K562 (cell line): ENCODE data around the gene ADK. TPM values are rescaled to one million over a fixed set of nuclear protein-coding genes. Genes with fewer than 3 reads are reported as not detected.
"Not testable (repeated sequence)": the region's sequence is repeated elsewhere in the genome, so short reads cannot be mapped to it uniquely, and the experiment has no call there.

ENCODE experiments used
- ATAC-seq: fragments of 200-7000 bp; cut with Tn5 transposase; 3 replicates; pipeline ENCODE4 v1.9.1; 2020; ENCODE audit warnings: moderate library complexity
- BruUV-seq: library from RNA; stranded (reverse); fragments of 400-500 nt; replicated peaks from 2 replicates; lab custom pipeline; 2021; lab: Mats Ljungman, UMichigan
- CTCF ChIA-PET: fragments of 300-600 bp; formaldehyde crosslinking; extraction: SDS; loops from one replicate; lab custom pipeline; 2021; ENCODE audit warnings: low intra/inter-chr PET ratio; lab: Yijun Ruan, JAX
- POLR2A ChIA-PET: fragments of 300-600, 350-650 bp; sonication (Branson Sonifier 250); formaldehyde crosslinking; extraction: SDS; loops from one replicate; lab custom pipeline; 2021; ENCODE audit warnings: antibody characterized with exemption, inconsistent platforms; lab: Yijun Ruan, JAX
- DNase-seq, 4 experiments: peaks; one replicate each; pipeline versions ENCODE4 v3.0.0 to v3.0.0-alpha.2; 2011 to 2018; ENCODE audit warnings: low spot score in 3 of 4, mixed read lengths in 3 of 4; ENCODE audit errors: extremely low read depth in 1 of 4
- FAIRE-seq: peaks from 2 replicates; lab custom pipeline; 2011; peaks lifted over from hg19 to GRCh38; lab: Jason Lieb, UNC
- H2AFZ ChIP-seq: 2 replicates; pipeline ENCODE4 v1.6.0; 2011; ENCODE audit warnings: low read depth, low read length, control low read depth, inconsistent platforms
- H3K27ac ChIP-seq: fragments of 200-600 bp; 3 replicates; pipeline ENCODE4 v1.8.0; 2011; ENCODE audit warnings: low read depth, mild to moderate bottlenecking, control low read depth, inconsistent platforms, low read length, moderate library complexity, mixed read lengths; ENCODE audit errors: extremely low read depth
- H3K27me3 ChIP-seq, 2 experiments: fragments of 300-600 bp in 1 of 2; 2 replicates in 1 of 2; 3 replicates in 1 of 2; pipeline versions ENCODE4 v1.6.0 to v1.8.0; 2011; ENCODE audit warnings: inconsistent platforms in 2 of 2, low read length in 2 of 2, mild to moderate bottlenecking in 1 of 2, mixed read lengths in 1 of 2, moderate library complexity in 1 of 2; ENCODE audit not compliant: control insufficient read depth in 2 of 2, insufficient read depth in 2 of 2
- H3K36me3 ChIP-seq: fragments of 300-600 bp; 3 replicates; pipeline ENCODE4 v1.8.0; 2011; ENCODE audit warnings: mild to moderate bottlenecking, low read length, inconsistent platforms; ENCODE audit not compliant: control insufficient read depth, insufficient read depth
- H3K4me1 ChIP-seq, 2 experiments: fragments of 200-600 bp in 1 of 2; replicated peaks in 1 of 2; 2 replicates in 1 of 2; 3 replicates in 1 of 2; pipeline versions ENCODE4 v1.5.1 to v1.8.0; 2011; ENCODE audit warnings: inconsistent platforms in 2 of 2, low read length in 2 of 2, mild to moderate bottlenecking in 1 of 2, mixed read lengths in 1 of 2, moderate library complexity in 1 of 2; ENCODE audit not compliant: control insufficient read depth in 2 of 2, insufficient read depth in 2 of 2
- H3K4me2 ChIP-seq: 2 replicates; pipeline ENCODE4 v1.6.1; 2011; ENCODE audit warnings: low read length, control low read depth, inconsistent platforms, mixed read lengths; ENCODE audit not compliant: insufficient read depth
- H3K4me3 ChIP-seq: fragments of 200-600 bp; sonication (generic), shearing (Covaris generic); 2 replicates; pipeline ENCODE4 v1.5.1; 2016; ENCODE audit warnings: control low read depth, inconsistent platforms
- H3K79me2 ChIP-seq: fragments of 200-600 bp; 3 replicates; pipeline ENCODE4 v1.8.0; 2011; ENCODE audit warnings: low read length, inconsistent platforms; ENCODE audit not compliant: control insufficient read depth, insufficient read depth
- H3K9ac ChIP-seq, 2 experiments: 2 replicates each; pipeline versions ENCODE4 v1.6.0 to v1.6.1; 2011; ENCODE audit warnings: low read depth in 2 of 2, low read length in 2 of 2, control low read depth in 1 of 2, inconsistent platforms in 1 of 2, mild to moderate bottlenecking in 1 of 2, mixed read lengths in 1 of 2; ENCODE audit not compliant: insufficient read depth in 1 of 2
- H3K9me1 ChIP-seq: one replicate; pipeline ENCODE4 v1.6.0; 2011; ENCODE audit warnings: inconsistent platforms, mild to moderate bottlenecking, low read length, moderate library complexity; ENCODE audit not compliant: control insufficient read depth, insufficient read depth
- H3K9me3 ChIP-seq: replicated peaks from 2 replicates; pipeline ENCODE4 v1.5.1; 2011; ENCODE audit warnings: low read depth, low read length, inconsistent platforms; ENCODE audit not compliant: control insufficient read depth, insufficient read depth
- H4K20me1 ChIP-seq: replicated peaks from 2 replicates; pipeline ENCODE4 v1.6.1; 2011; ENCODE audit warnings: low read length, inconsistent platforms, mixed read lengths; ENCODE audit not compliant: control insufficient read depth, insufficient read depth
- ARID1B ChIP-seq: fragments of 450-650 bp; IDR thresholded peaks from 2 replicates; pipeline ENCODE4 v1.6.1; 2016; ENCODE audit warnings: antibody characterized with exemption, mild to moderate bottlenecking, inconsistent platforms
- C11orf30 ChIP-seq: fragments of 450-650 bp; IDR thresholded peaks from 2 replicates; pipeline ENCODE4 v1.6.1; 2016; ENCODE audit warnings: low read depth, mild to moderate bottlenecking
- CC2D1A ChIP-seq: fragments of 450-650 bp; IDR thresholded peaks from 2 replicates; pipeline ENCODE4 v1.6.1; 2017; ENCODE audit warnings: mild to moderate bottlenecking
- DPF2 ChIP-seq: fragments of 450-650 bp; IDR thresholded peaks from 2 replicates; pipeline ENCODE4 v1.6.1; 2016
- GATAD2A ChIP-seq: fragments of 450-650 bp; IDR thresholded peaks from 2 replicates; pipeline ENCODE4 v1.6.1; 2017
- HDAC1 ChIP-seq, 2 experiments: fragments of 450-650 bp; IDR thresholded peaks; 2 replicates each; pipeline ENCODE4 v1.6.1; 2016 to 2017; ENCODE audit warnings: inconsistent platforms in 1 of 2, mild to moderate bottlenecking in 1 of 2, moderate library complexity in 1 of 2
- HNRNPLL ChIP-seq: fragments of 200-400 bp; formaldehyde crosslinking; IDR thresholded peaks from 2 replicates; pipeline ENCODE4 v1.6.1; 2017; ENCODE audit warnings: low read length, low read depth, mild to moderate bottlenecking; ENCODE audit not compliant: poor library complexity, severe bottlenecking
- MAFF ChIP-seq: IDR thresholded peaks from 2 replicates; pipeline ENCODE4 v1.6.1; 2012; ENCODE audit warnings: low read length, improper control_type of control experiment
- MAFG ChIP-seq: fragments of 450-650 bp; conservative IDR thresholded peaks from 2 replicates; pipeline ENCODE4 v1.6.1; 2016; ENCODE audit warnings: missing genetic modification characterization, missing compliant biosample characterization
- MAFK ChIP-seq: IDR thresholded peaks from 2 replicates; pipeline ENCODE4 v1.6.1; 2011; ENCODE audit warnings: low read length, improper control_type of control experiment
- MLLT1 ChIP-seq, 2 experiments: fragments of 450-650 bp; IDR thresholded peaks; 2 replicates each; pipeline ENCODE4 v1.6.1; 2016
- NFE2 ChIP-seq: IDR thresholded peaks from 2 replicates; pipeline ENCODE4 v1.6.1; 2014; ENCODE audit warnings: antibody characterized with exemption, low read depth
- NFE2L1 ChIP-seq: fragments of 450-650 bp; IDR thresholded peaks from 2 replicates; pipeline ENCODE4 v1.6.1; 2016; ENCODE audit warnings: missing genetic modification characterization, low read depth, mild to moderate bottlenecking, missing compliant biosample characterization, moderate library complexity, borderline replicate concordance
- SMARCA4 ChIP-seq: fragments of 450-650 bp; IDR thresholded peaks from 2 replicates; pipeline ENCODE4 v1.6.1; 2016
- SMARCE1 ChIP-seq: fragments of 450-650 bp; IDR thresholded peaks from 2 replicates; pipeline ENCODE4 v1.7.1; 2016; ENCODE audit warnings: mild to moderate bottlenecking
- TRIM24 ChIP-seq, 2 experiments: fragments of 450-650 bp; IDR thresholded peaks; 2 replicates each; pipeline ENCODE4 v1.6.1; 2016
- TRIM28 ChIP-seq: fragments of 450-650 bp; IDR thresholded peaks from 2 replicates; pipeline ENCODE4 v1.6.1; 2017
- ZNF316 ChIP-seq: fragments of 450-650 bp; IDR thresholded peaks from 2 replicates; pipeline ENCODE4 v1.6.1; 2016
- ZNF384 ChIP-seq: IDR thresholded peaks from 2 replicates; pipeline ENCODE4 v1.6.1; 2012; ENCODE audit warnings: low read depth, low read length, improper control_type of control experiment
- WGBS: fragments of 100-300 bp; shearing (Covaris generic); methylation state at CpG from one replicate; pipeline ENCODE4 v1.1.6; 2016; ENCODE audit warnings: low coverage, mixed read lengths; ENCODE audit not compliant: insufficient coverage; ENCODE audit errors: missing lambda C conversion rate; 5-methylcytosine and 5-hydroxymethylcytosine counted together
- in situ Hi-C: fragments of 300-500 bp; cut with MboI; formaldehyde crosslinking; loops from 4 replicates; pipeline ENCODE4 v1.15.0; 2018; ENCODE audit warnings: inconsistent platforms, mixed read lengths
- intact Hi-C: fragments of 100-400 bp; cut with micrococcal nuclease; formaldehyde crosslinking; loops from 2 replicates; pipeline ENCODE4 v1.14.2; 2022
- polyA plus RNA-seq, 8 experiments: library from polyadenylated mRNA; depleted of rRNA in 4 of 8; stranded (reverse) in 5 of 8; unstranded in 3 of 8; fragments of >200 nt; fragmentation: Nextera tagmentation in 2 of 8; fragmentation: Illumina TruSeq in 1 of 8; extraction: Ambion mirVana in 2 of 8; extraction: Trizol in 1 of 8; gene quantifications; 2 replicates each; pipeline versions ENCODE4 v1.2.1 to v1.2.3, GENCODE V29; 2011 to 2014; ENCODE audit warnings: inconsistent platforms in 1 of 8, missing spikeins in 1 of 8
- total RNA-seq, 7 experiments: library from RNA; depleted of rRNA in 6 of 7; stranded (reverse); fragments of >200 nt in 6 of 7; fragmentation: Illumina TruSeq in 2 of 7; extraction: Trizol in 2 of 7; gene quantifications; 2 replicates each; pipeline versions ENCODE4 v1.2.1 to v1.2.3, GENCODE V29; 2011 to 2021; ENCODE audit warnings: low replicate concordance in 1 of 7

Gene ADK
- total and polyA plus RNA-seq, 9 of the 15 experiments (the other 6 are each of a cell fraction or from before 2014, with no cell fraction given), result 54.2 to 97.8 (median 73.6) TPM

- DNase-seq, result peak in 1 of 4 experiments; percentile 9
- H3K4me3 ChIP-seq, H3K27me3 ChIP-seq, H3K36me3 ChIP-seq, H4K20me1 ChIP-seq, intact Hi-C loops, H3K4me2 ChIP-seq, CTCF ChIA-PET, H3K4me1 ChIP-seq, H3K9me3 ChIP-seq, BruUV-seq: not testable (repeated sequence)
- WGBS, result 52% methylated on average over 10 of the region's 10 CpGs
- TF ChIP-seq HNRNPLL, result peak; percentile 57
- TF ChIP-seq ZNF316, result peak; percentile 98
- TF ChIP-seq CC2D1A, result peak; percentile 39; the same call in 1 of the 2 replicates
- TF ChIP-seq SMARCE1, result 0 out of 2 replicates have a peak, but pooled peaks have one; percentile 31
- TF ChIP-seq NFE2, result peak; percentile 93
- TF ChIP-seq NFE2L1, result peak; percentile 90
- TF ChIP-seq DPF2, result peak; percentile 68
- peak; percentile 96 for TF ChIP-seq C11orf30
- TF ChIP-seq ARID1B, result peak; percentile 63
- peak; percentile 56 to 65; a peak in 3 of 4 replicates for TF ChIP-seq TRIM24 (IDR thresholded peaks at IDR 0.05)
- peak; percentile 84 for TF ChIP-seq MAFF
- TF ChIP-seq MAFK, result peak; percentile 77
- TF ChIP-seq MLLT1 (IDR thresholded peaks at IDR 0.05), result 0 out of 4 replicates have a peak, but pooled peaks of 1 of the 2 experiments have one; percentile 67
- 0 out of 4 replicates have a peak, but pooled peaks of 1 of the 2 experiments have one; percentile 20 for TF ChIP-seq HDAC1 (IDR thresholded peaks at IDR 0.05)
- peak; percentile 97 for TF ChIP-seq MAFG (tag)
- 0 out of 2 replicates have a peak, but pooled peaks have one; percentile 27 for TF ChIP-seq GATAD2A
- peak; percentile 71 for TF ChIP-seq SMARCA4
- peak; percentile 86 for TF ChIP-seq ZNF384
- 0 out of 2 replicates have a peak, but pooled peaks have one; percentile 17 for TF ChIP-seq TRIM28
- TF ChIP-seq, all 486 proteins: peak for 19; not testable (repeated sequence) for 467
- peak; percentile 75 for ATAC-seq
- H3K79me2 ChIP-seq, H3K9ac ChIP-seq, in situ Hi-C loops, FAIRE-seq, H2AFZ ChIP-seq, H3K9me1 ChIP-seq: not testable (repeated sequence)
- POLR2A ChIA-PET, result interaction anchor here (1.5 kb wide), 1 partner anchor 13 kb away, joined by 3 read pairs; no protein-coding TSS in a partner anchor
- peak overlapping the region; percentile 36; the same call in 1 of the 3 replicates for H3K27ac ChIP-seq
These were observed 325.2 kb downstream of the ADK start for GRCh38 chr10:74476162-74476706.
